Inflammatory macrophage treated with lipopolysaccharide for 1 hour (primary cell): ENCODE results near the gene CAVIN4.

Source experiments
- DNase-seq, 2 donors: peaks; one replicate each; pipeline ENCODE4 v3.0.0-alpha.2; 2020 to 2022

CAVIN4 gene

GRCh38 chr9:100577776-100578448, at the start of gene CAVIN4:
Gene CAVIN4, plus strand, starts transcription at chr9:100578079. Its CDS starts 65 bp downstream, at chr9:100578144.
- DNase-seq: no peak

GRCh38 chr9:100534401-100534800, 43.5 kb upstream of the CAVIN4 start:
- DNase-seq: no peak

GRCh38 chr9:100540327-100540726, 37.6 kb upstream of the CAVIN4 start:
- DNase-seq: no peak

GRCh38 chr9:100549048-100549447, 28.8 kb upstream of the CAVIN4 start:
- no peak for DNase-seq

- no peak for DNase-seq
Observed at GRCh38 chr9:100554935-100555401, 22.9 kb upstream of the CAVIN4 start.

GRCh38 chr9:100555471-100555870, 22.4 kb upstream of the CAVIN4 start:
- DNase-seq: no peak

- no peak for DNase-seq
Observed at GRCh38 chr9:100557053-100557452, 20.8 kb upstream of the CAVIN4 start.

- no peak for DNase-seq
Observed at GRCh38 chr9:100561256-100561655, 16.6 kb upstream of the CAVIN4 start.

- DNase-seq: no peak
Observed at GRCh38 chr9:100567856-100568255, 10.0 kb upstream of the CAVIN4 start.

- DNase-seq: no peak
Observed at GRCh38 chr9:100573655-100574260, 4.1 kb upstream of the CAVIN4 start.

GRCh38 chr9:100575006-100575405, 2.9 kb upstream of the CAVIN4 start:
- no peak for DNase-seq

- DNase-seq: no peak
Observed at GRCh38 chr9:100575765-100576386, 2.0 kb upstream of the CAVIN4 start.

- no peak for DNase-seq
Observed at GRCh38 chr9:100578610-100579009, 731 bp downstream of the CAVIN4 start.

GRCh38 chr9:100579665-100580064, 1.8 kb downstream of the CAVIN4 start:
- DNase-seq: no peak

GRCh38 chr9:100580257-100580656, 2.4 kb downstream of the CAVIN4 start:
- no peak for DNase-seq

- no peak for DNase-seq
Observed at GRCh38 chr9:100581081-100581480, 3.2 kb downstream of the CAVIN4 start.

- no peak for DNase-seq
Observed at GRCh38 chr9:100581661-100582060, 3.8 kb downstream of the CAVIN4 start.

GRCh38 chr9:100583014-100583802, 5.3 kb downstream of the CAVIN4 start:
- DNase-seq: no peak

GRCh38 chr9:100584951-100585350, 7.1 kb downstream of the CAVIN4 start:
- DNase-seq: no peak

- no peak for DNase-seq
Observed at GRCh38 chr9:100586093-100586492, 8.2 kb downstream of the CAVIN4 start.

- DNase-seq: no peak
Observed at GRCh38 chr9:100587375-100587774, 9.5 kb downstream of the CAVIN4 start.

GRCh38 chr9:100589582-100589981, 11.7 kb downstream of the CAVIN4 start:
- DNase-seq: no peak

GRCh38 chr9:100590481-100590880, 12.6 kb downstream of the CAVIN4 start:
- DNase-seq: no peak
